ENCODE results near the gene SCAP. TPM values are rescaled to one million over a fixed set of nuclear protein-coding genes. Genes with fewer than 3 reads are reported as not detected.

Gene SCAP
- 124 and 140 TPM in 2 replicates for total RNA-seq
- 87.6 and 104 TPM in 2 replicates for polyA plus RNA-seq

DNA sequence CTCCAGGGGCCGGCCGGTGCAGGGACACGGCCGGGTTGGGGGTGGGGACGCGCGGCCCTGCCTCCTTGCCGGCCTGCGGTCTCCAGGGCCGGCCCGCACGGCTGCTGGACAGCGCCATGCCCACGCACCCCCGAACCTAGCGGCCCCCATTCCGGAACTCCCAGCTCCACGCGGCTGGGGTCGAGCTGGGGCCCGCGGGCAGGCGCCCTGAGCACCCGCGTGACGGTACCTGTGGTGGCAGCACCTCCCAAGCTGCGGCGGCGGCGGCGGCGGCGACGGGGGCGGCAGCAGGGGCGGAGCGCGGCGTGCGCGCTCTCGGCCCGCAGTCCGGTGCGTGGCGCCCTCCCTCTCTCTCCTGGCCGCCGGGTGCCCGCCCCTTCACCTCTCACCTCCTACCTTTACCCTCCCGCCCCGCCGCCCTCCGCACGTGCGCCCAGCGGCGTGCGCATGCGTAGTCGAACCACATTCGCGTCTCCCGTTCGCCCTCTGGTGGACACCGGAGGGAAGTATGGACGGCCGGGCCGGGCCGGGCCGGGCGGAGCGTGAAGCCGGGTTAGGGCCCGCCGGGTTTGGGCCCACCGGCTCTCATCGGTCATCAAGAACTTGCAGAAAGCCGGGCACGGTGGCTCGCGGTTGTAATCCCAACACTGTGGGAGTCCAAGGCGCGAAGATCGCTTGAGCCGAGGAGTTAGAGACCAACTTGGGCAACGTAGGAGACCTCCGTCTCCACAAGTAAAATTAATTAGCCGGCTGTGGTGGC, at the start of gene SCAP:
TSS of gene SCAP (minus strand) at position 372 of the 760 bp plus-strand sequence. CDS start 32,948 bp downstream, outside the sequence.
- Histone ChIP-seq H3K27me3 (no peaks in the 10 kb centered on the region), H3K4me3 (peak within 1 kb of the TSS; percentile 78), H3K27ac (peak within 1 kb of the TSS; percentile 86), H3K9me3 (ENCODE audit: low read depth) (no peaks in the 10 kb centered on the region), H3K36me3 (no peaks in the 10 kb centered on the region), H3K4me1 (ENCODE audit: low read depth) (peaks cover 8% of the 10 kb centered on the region)
- TF ChIP-seq, protein P1, sequence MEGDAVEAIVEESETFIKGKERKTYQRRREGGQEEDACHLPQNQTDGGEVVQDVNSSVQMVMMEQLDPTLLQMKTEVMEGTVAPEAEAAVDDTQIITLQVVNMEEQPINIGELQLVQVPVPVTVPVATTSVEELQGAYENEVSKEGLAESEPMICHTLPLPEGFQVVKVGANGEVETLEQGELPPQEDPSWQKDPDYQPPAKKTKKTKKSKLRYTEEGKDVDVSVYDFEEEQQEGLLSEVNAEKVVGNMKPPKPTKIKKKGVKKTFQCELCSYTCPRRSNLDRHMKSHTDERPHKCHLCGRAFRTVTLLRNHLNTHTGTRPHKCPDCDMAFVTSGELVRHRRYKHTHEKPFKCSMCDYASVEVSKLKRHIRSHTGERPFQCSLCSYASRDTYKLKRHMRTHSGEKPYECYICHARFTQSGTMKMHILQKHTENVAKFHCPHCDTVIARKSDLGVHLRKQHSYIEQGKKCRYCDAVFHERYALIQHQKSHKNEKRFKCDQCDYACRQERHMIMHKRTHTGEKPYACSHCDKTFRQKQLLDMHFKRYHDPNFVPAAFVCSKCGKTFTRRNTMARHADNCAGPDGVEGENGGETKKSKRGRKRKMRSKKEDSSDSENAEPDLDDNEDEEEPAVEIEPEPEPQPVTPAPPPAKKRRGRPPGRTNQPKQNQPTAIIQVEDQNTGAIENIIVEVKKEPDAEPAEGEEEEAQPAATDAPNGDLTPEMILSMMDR (IDR thresholded peaks at IDR 0.05; ENCODE audit: low read depth, low read length): peak; percentile 83
- DNase-seq (ENCODE audit: low read depth in 1 of 2, low spot score in 1 of 2): peak; percentile 90 to 93

DNA sequence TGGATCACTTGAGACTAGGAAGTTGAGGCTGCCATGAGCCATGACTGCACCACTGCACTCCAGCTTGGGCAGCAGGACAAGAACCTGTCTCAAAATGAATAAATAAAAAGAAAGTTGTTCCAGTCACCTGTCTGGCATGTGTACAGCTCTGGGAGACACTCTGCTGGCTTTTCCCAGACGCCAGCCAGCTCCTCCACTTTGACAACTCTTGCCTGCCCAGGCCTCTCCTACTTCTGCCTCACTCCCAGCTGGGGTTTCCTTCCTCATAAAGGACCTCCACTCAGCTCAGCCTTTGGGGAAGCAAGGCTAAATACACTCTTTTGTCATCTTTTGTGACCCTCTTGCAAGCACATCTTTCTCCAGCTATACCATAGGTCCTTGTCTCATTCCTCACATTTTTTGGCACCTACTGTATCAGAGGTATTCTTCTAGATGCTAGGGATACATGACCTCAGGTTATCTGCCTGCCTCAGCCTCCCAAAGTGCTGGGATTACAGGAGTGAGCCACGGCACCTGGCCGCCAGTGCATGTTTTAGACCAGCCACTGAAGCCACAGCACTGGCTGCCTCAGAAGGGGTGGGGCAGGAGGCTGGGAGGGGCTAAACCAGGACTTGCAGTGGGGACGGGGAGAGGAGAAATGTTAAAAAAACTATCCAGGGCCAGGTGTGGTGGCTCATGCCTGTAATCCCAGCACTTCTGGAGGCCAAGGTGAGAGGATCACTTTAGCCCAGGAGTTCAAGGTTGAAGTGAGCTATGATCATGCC, 47.8 kb upstream of the SCAP start:
- H3K36me3 ChIP-seq: no peaks in the 10 kb centered on the region
- H3K9me3 ChIP-seq (ENCODE audit: low read depth): no peaks in the 10 kb centered on the region
- no peaks in the 10 kb centered on the region for H3K4me1 ChIP-seq (ENCODE audit: low read depth)
- H3K27me3 ChIP-seq: no peaks in the 10 kb centered on the region
- H3K4me3 ChIP-seq: no peak overlapping the region
- no peak for DNase-seq (ENCODE audit: low read depth in 1 of 2, low spot score in 1 of 2)
- H3K27ac ChIP-seq: no peak overlapping the region
- TF ChIP-seq, protein P1 (IDR thresholded peaks at IDR 0.05; ENCODE audit: low read depth, low read length): no peak

DNA sequence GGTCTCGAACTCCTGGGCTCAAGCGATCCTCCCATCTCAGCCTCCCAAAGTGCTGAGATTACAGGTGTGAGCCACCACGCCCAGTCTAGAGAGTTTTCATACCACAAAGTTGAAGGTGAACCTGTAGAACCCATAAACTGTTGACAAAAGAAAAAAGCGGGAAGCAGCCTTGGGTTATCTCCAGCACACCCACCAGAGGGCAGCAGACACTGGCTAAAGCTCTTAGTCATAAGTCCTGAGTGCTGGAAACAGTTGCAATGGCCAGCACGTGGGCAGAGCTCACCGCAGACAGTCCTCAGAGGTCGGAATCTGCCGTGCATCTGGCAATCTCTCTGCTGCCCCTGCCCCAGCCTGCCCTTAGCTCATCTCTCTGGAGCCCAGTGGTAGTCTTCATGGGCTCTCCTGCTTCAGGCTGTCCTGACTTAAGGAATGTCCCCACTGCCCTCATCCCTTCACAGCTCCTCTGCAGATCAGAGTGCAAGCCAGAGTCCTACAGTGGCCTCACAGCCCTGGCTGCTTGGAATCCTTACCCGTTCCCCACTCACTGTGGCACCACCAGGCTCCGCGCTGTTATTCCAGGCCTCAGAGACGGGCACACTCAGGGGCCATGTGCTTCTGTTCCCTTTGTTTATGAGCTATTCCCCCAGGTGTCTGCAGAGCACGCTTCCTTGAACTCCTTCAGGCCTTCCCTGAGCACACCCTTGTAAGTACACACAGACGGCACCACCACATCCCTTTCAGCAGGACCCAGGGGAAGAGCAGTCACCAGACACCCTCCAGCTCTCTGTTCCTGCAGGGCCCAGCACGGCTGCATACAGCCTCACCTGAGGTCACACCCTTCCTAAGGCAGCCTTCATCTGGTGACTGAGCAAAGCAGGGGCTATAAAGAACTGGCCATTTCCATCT, 46.6 kb upstream of the SCAP start:
- Histone ChIP-seq H3K4me1 (ENCODE audit: low read depth) (no peaks in the 10 kb centered on the region), H3K27ac (no peak overlapping the region), H3K9me3 (ENCODE audit: low read depth) (no peaks in the 10 kb centered on the region), H3K27me3 (no peaks in the 10 kb centered on the region), H3K4me3 (no peak overlapping the region), H3K36me3 (no peaks in the 10 kb centered on the region)
- TF ChIP-seq, protein P1 (IDR thresholded peaks at IDR 0.05; ENCODE audit: low read depth, low read length): peak; percentile 83
- peak; percentile 88 to 93 for DNase-seq (ENCODE audit: low read depth in 1 of 2, low spot score in 1 of 2)

DNA sequence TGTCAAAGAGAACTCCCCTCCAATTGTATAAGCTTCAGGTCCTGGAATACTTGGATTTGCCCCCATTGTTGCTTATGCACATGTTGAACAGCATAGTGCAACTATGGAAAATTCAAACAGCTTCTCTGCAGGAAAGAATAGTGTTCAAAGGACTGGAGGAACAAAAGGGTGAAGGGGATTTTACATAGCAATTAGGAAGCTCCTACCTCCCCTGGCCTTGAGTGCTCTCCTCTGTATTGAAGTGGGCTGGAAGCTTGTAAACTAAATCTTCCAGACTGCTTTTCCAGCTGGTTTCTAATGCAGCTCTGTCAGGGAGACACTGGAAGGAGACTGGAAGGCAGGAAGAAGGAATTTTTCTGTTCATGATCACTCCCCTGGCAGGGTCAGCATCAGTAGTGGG, 45.0 kb upstream of the SCAP start:
- DNase-seq (ENCODE audit: low read depth in 1 of 2, low spot score in 1 of 2): no peak
- H3K4me1 ChIP-seq (ENCODE audit: low read depth): no peaks in the 10 kb centered on the region
- no peaks in the 10 kb centered on the region for H3K9me3 ChIP-seq (ENCODE audit: low read depth)
- no peaks in the 10 kb centered on the region for H3K27me3 ChIP-seq
- TF ChIP-seq, protein P1 (IDR thresholded peaks at IDR 0.05; ENCODE audit: low read depth, low read length): no peak
- H3K4me3 ChIP-seq: no peak overlapping the region
- H3K36me3 ChIP-seq: no peaks in the 10 kb centered on the region
- H3K27ac ChIP-seq: no peak overlapping the region

DNA sequence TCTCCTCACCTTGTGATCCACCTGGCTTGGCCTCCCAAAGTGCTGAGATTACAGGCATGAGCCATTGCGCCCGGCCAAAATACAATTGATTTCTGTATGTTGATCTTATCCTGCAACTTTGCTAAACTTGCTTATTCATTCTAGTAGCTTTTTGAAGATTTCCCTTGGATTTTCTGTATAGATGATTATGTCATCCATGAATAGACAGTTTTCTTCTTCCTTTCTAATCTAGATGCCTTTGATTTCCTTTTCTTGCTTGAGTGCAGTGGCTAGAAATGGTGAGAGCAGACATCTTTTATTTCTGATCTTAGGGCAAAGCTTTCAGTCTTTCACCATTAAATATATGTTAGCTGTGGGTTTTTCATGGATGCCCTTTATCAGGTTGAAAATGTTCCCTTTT, 42.2 kb upstream of the SCAP start:
- H3K36me3 ChIP-seq: no peaks in the 10 kb centered on the region
- no peak overlapping the region for H3K4me3 ChIP-seq
- TF ChIP-seq, protein P1 (IDR thresholded peaks at IDR 0.05; ENCODE audit: low read depth, low read length): no peak
- no peaks in the 10 kb centered on the region for H3K27me3 ChIP-seq
- no peaks in the 10 kb centered on the region for H3K4me1 ChIP-seq (ENCODE audit: low read depth)
- DNase-seq (ENCODE audit: low read depth in 1 of 2, low spot score in 1 of 2): no peak
- H3K9me3 ChIP-seq (ENCODE audit: low read depth): no peaks in the 10 kb centered on the region
- H3K27ac ChIP-seq: no peak overlapping the region

Measured in cardiac muscle cell (in vitro differentiated cells and primary cell).